Daoy (cell line): Measurements from ENCODE around the gene MYO18B. TPM values are rescaled to one million over a fixed set of nuclear protein-coding genes. Genes with fewer than 3 reads are reported as not detected.

ENCODE experiments used
- DNase-seq: peaks from one replicate; pipeline ENCODE4 v3.0.0-alpha.2; 2015; ENCODE audit warnings: low read depth
- total RNA-seq: library from RNA; depleted of rRNA; stranded (reverse); fragments of >200 nt; shearing (Covaris generic); gene quantifications from 2 replicates; pipeline ENCODE4 v1.2.3, GENCODE V29; 2014

Gene MYO18B
- total RNA-seq, 1 experiment from 2014 or later: not detected

DNA sequence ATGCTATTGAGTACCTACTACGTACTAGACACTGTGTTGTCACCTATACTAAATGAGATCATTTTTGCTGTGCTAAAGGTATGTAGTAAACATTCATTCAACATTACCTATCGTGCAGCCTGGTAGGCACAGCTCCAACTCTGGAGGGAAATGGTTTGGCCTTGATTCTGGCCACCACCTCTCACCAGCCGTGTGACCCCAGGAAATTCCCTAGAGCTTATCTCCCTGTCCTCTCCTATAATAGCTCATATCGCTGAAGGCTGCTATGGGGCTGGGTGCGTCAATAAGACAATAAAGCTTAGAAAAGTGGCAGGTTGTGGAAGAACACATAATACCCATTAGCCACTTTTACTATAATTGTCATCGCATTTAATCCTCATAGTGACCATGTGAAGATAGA, 107.5 kb downstream of the MYO18B start:
- DNase-seq: no peak

- DNase-seq: no peak
Measured at GRCh38 chr22:25852223-25852622, 110.2 kb downstream of the MYO18B start.

GRCh38 chr22:25853078-25853477, 111.1 kb downstream of the MYO18B start:
- peak; percentile 47 for DNase-seq

GRCh38 chr22:25853501-25854284, 111.7 kb downstream of the MYO18B start:
- DNase-seq: no peak

GRCh38 chr22:25869771-25870170, 127.8 kb downstream of the MYO18B start:
- DNase-seq: no peak

DNA sequence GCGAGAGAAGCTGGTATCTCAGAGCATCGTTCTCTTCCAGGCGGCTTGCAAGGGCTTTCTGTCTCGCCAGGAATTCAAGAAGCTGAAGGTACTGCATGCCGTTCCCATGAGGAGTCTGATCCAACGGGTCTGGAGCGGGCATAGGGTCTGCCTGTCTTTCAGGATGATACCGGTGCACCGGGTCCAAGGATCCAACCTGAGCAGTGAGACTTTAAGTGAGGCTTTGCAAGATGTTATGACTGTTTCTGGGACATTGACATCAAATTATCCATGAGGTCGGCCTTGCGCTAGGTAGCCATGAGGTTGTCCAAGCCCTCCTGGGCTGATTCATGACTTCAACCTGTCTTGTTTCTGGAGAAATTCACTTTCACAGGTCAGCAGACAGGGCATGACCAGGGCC, 132.3 kb downstream of the MYO18B start:
- DNase-seq: no peak

DNA sequence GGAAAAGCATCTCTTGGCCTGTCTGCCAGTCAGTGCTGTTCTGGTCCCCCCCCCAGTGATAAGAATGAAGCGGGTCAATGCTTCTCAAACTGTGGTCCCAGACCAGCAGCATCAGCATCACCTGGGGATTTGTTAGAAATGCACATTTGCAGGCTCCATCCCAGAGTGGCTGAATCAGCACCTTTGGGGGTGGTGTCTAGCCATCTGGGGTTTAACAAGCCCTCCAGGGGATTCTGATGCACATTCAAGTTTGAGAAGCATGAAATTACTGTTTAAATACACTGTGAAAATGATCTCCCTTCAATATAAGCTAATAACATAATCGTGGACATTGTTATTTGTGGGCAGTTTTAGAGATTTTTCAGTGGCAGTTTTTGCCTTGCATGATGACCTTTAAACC, 133.5 kb downstream of the MYO18B start:
- no peak for DNase-seq

DNA sequence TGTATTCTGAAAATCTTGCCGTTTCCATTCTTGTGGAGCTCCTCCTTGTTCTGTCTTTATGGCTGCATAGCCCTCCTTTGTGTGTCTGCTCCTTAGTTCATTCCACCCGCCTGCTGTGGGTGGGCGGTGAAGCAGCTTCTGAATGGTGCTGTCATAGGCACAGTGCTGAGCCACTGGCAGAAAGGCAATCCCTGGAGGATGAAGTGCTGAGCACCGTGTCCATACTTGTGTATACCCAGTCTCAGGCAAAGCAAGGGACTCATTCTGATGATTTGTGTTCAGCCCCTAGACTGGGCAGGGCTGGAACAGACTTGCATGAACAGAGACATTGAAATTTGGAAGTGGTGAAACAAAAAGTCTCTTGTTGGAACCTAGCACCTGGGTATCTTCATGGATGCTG, 134.9 kb downstream of the MYO18B start:
- DNase-seq: no peak

DNA sequence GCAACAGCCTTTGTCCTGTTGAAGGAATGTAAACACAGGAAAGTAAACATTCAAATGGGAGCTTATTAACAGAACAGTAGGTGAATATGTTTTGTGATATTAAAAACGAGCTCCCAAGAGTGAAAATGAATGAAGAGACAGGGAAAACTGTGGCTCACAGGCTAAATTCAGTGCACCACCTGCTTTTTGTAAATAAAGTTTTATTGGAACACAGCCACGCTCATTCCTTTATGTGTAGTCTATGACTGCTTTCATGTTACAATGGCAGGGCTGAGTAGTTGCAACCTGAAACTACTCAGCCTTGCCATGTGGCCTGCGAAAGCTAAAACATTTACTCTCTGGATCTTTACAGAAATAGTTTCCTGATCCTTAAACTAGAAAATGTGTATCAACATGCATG, 136.9 kb downstream of the MYO18B start:
- no peak for DNase-seq

GRCh38 chr22:25880524-25880923, 138.5 kb downstream of the MYO18B start:
- DNase-seq: no peak

GRCh38 chr22:25881210-25881755, 139.3 kb downstream of the MYO18B start:
- DNase-seq: no peak

- DNase-seq: no peak
Measured at GRCh38 chr22:25882360-25882759, 140.4 kb downstream of the MYO18B start.

DNA sequence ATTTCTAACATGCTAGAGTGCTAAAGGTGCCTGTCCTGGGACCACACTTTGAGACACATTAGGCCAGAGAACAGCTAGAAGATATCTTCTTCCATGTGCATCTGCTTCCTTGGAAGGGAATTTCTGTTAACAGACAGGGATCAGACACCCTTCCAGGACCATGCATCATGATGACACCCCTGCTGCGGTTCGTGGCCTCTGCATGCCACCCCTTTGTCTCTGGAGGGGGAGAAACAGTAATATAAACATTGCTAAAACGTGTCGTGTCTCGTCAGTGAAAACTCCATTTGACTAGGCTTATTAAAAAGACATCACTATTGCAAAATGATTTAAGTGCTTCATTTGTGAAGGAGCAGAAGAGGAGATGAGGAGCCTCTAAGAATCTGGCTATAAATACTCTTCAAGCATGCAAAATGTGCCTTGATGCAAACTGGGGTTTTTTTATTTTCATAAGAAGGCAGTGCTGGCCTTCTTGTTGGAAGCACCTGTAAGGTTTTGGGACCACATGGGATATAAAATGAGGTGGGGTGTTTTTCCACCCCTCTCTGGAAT, 141.6 kb downstream of the MYO18B start:
- no peak for DNase-seq

- no peak for DNase-seq
Measured at GRCh38 chr22:25884121-25884520, 142.1 kb downstream of the MYO18B start.

DNA sequence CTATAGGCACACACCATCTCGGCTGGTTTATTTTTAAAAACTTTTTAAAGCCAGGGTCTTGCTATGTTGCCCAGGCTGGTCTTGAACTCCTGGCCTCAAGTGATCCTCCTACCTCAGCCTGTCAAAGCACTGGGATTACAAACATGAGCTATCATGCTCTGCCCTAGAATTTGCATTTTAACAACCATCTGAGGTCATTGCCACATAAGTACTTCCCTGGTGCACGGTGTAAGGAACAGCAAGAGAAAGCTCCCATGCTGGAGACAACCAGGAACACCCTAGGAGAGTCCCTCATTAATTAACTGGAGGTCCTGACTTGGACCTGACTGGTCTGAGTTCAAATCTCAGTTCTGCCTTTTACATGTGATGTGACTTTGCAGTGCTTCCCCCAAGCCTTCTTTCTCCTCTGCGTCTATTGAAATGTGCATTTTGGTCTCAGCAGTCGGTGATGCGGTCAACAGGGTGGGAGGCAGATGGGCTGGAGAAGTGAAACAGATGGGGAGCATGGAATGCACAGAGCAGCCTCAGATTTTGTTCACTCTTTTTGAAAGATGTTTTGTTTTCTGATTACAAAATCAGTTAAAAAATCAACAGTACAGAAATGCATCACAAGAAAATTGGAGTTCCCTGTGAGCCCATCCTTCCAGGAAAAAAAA, 146.5 kb downstream of the MYO18B start:
- DNase-seq: no peak

- DNase-seq: no peak
Measured at GRCh38 chr22:25890651-25891050, 148.7 kb downstream of the MYO18B start.

DNA sequence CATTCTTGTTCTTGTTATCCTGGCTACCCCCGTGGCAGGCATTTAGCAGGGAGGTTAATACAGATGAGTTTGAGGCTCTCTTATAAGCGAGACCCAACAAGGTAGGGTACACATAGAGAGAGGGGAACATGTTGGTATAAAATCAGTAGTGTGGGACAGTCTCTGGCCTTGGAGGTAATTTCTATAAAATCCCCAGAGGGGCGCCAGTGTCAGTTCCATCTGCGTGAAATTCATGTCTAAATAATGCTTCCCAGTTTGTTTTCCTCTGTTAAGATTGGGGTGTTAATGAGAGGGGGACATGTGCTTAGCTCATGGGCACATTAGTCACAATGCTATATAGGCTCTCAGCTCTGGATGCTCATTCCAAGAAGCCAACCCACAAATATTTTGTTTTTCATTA, 150.7 kb downstream of the MYO18B start:
- DNase-seq: no peak

DNA sequence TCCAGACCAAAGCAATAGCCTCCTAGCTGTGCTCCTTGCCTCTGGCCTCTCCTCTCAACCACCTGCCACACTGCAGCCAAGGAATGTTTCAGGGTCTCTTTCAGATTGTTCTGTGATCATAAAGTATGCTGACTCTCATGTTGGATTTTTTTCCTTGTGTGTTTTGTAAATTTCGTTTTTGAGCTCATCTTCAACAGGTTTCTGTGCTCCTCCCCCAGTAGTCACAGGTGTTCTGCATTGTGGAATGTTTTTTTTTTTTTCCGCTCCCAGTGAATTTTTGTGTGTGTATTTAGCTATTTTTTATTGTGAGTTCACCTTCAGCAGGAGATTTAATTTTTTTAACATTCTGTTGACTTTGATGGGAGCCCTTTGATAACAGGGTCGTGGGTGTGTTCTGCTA, 153.7 kb downstream of the MYO18B start:
- no peak for DNase-seq

DNA sequence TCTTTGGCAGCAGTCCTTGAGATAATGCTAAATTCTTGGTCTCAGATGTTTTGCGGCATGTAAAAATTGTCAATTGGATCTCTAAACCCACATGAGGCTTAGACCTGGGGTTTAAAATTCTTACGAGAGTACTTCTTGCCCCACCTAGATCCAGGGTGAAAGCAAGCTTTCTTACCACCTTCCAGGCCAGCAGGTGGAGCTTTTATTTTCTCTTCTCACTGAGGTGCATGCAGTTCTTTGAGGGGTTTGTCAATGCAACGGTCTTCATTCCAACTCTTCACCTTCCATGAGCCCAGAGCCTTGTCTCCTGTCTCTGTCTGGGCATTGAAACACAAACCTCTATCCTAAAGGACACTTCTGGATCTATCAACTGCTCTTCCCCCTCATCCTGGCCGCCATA, 154.1 kb downstream of the MYO18B start:
- no peak for DNase-seq

GRCh38 chr22:25896592-25896991, 154.6 kb downstream of the MYO18B start:
- DNase-seq: no peak

GRCh38 chr22:25898707-25899365, 156.8 kb downstream of the MYO18B start:
- peak; percentile 16 for DNase-seq

DNA sequence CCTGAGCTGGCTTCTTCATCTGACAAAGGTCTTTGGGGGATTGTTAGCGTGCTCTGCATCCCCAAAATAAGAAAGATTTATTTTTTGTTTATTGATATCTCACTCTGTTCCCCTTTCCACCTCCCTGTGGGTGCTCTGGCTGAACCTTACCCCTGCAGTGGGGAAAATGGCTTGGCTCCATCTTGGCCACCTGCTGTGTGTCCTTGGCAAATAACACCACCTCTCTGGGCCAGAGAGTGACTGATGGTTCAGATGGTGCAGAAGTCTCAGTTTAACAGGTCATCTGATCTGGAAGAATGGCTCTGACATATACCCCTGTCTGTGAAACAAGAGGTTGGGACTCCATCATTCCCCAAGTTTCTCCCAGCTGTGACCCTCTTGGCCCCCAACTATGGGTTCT, 157.6 kb downstream of the MYO18B start:
- DNase-seq: no peak
